HG02623 (cell line): ENCODE measurements around the gene CDKN2B-AS1.

Experiments used
- ATAC-seq: cut with Tn5 transposase; IDR thresholded peaks from one replicate; pipeline ENCODE4 v1.9.1; 2021; ENCODE audit warnings: moderate library complexity; ENCODE audit not compliant: unreplicated experiment

Gene CDKN2B-AS1

GRCh38 chr9:22005021-22005701, 10.6 kb downstream of the CDKN2B-AS1 start:
- no peak for ATAC-seq

- ATAC-seq = no peak
These were observed 11.4 kb downstream of the CDKN2B-AS1 start for GRCh38 chr9:22005702-22006606.

DNA sequence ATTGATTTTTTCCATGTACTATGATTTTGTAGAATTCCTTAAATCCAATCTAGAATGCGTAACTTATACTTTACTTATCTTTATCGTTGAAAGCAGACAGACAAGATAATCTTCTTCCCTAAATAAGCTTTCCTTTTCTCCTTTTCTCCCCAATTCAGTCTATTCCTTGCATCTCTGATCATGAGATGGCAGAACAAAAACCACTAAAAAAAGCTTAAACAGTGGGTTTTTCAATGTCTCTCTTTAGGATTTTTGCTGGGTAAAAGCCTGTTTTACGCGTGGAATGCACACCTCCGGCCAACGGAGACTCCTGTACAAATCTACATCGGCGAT, 13.8 kb downstream of the CDKN2B-AS1 start:
- ATAC-seq = no peak

- peak; percentile 93 for ATAC-seq
These were observed 14.3 kb downstream of the CDKN2B-AS1 start, which contains the start of gene CDKN2B for GRCh38 chr9:22008717-22009505. Gene CDKN2B (minus strand): TSS chr9:22009305. CDS start chr9:22008953, 352 bp downstream.

DNA sequence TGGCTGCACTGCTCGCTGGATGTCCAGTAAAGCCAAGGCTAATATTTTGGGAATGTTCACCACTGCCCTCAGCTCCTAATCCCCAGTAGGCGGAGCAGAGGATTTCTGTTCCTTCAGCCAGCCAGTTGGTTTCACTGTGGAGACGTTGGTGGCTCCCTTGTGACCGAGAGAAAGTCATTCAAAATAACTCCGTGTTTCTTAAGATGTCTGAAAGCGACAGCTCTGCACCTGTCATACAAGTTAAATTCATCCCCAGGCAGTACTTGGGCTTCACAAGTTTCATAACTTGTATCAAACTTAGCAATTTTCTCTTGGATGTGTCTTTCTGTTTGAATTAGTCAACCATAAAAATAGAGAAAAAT, 14.9 kb downstream of the CDKN2B-AS1 start:
- ATAC-seq = peak; percentile 39

DNA sequence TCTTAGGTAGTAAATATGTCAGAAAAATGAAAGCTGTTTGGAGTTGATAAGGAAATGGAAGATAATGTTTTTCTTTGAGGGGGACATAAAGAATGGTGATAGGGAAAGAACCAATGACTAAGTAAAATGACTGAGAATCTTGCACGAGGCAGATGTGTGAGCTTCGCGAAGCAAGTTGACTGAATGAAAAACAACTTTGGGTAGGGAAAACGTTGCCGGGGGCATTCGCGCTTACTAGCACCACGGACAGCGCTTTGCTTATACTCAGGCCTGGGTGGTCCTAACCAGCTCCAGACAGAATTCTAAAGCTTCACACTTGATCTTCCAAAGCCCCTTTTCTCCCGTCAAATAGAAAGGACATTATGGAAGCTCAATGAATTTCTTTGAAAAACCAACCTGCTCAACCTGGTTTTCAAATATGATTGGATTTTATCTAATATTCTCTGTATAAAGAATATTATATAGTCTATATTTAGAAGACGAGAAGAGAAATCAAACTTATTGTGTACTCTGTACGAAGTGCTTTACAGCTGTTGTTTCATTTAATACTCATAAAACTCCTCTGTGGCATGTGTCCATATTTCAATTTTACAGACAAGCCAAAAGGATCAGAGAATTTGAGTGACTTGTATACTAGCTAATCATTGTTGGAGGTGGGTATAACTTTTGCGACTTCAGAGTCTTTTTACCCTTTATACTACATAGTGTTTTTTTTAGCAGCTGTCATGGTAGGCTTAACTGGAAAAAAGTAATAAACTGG, 16.5 kb downstream of the CDKN2B-AS1 start:
- ATAC-seq = no peak

GRCh38 chr9:22022396-22022795, 27.8 kb downstream of the CDKN2B-AS1 start:
- no peak for ATAC-seq

GRCh38 chr9:22026696-22027095, 32.1 kb downstream of the CDKN2B-AS1 start:
- ATAC-seq = no peak

DNA sequence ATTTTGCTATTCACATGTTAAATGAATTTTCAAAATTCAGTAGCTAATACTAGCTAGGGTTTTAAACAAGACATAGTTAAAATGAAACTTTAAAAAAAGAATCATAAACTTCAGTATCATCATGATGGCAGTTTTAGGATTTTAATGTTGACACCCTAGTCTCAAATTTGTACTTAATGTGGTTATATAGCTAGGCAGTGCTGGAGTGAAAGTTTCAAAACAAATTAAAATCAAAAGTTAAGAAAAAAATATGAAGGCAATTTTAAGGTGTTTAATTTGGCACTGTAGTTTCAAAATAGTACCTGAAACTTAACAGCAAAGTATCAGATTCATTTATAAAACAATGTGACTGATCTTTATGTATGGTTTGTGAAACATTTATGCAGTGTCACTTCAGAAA, 33.8 kb downstream of the CDKN2B-AS1 start:
- ATAC-seq = no peak

DNA sequence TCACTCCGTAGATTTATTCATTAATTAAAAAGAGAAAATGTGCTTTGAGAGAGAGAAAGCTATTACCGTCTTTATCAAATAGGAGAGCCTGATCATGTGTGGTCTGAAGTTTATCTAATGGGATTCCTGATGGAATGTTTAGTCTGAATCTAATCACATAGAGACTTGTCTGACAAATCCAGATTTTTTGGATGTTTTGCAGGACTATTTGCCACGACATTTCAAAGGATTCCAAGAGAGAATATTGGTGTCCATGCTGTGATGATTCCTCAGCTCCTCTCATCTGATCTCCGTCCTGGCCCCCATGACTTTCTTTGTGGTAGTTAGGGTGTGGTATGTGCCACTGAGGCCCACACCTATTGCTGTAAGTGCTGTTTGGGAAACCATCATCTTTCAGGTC, 34.6 kb downstream of the CDKN2B-AS1 start:
- ATAC-seq = no peak

DNA sequence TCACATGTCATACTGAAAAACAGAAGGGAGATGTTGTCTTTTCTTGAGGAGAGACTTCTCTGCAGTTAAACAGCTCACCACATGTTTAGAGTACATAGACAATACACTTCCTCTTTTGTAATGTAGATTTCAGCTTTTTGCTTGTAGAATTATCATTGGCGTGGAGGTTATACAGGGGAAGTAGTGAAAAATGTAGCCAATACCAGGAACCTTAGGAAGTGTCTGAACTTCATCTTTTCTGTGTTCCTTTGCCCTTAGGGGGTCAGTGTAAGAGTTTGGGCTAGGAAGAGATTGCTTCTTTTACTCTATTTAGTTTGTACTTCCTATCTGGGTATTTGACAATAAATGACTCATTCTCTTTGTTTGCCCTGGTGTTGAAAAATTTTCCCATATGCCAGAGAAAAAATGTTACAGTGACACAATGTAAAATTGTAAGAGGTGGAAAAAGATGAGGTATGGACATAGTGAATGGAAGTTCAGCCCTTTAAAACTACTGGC, 35.6 kb downstream of the CDKN2B-AS1 start:
- ATAC-seq = peak; percentile 77

- no peak for ATAC-seq
These were observed 37.2 kb downstream of the CDKN2B-AS1 start for GRCh38 chr9:22031655-22032411.

DNA sequence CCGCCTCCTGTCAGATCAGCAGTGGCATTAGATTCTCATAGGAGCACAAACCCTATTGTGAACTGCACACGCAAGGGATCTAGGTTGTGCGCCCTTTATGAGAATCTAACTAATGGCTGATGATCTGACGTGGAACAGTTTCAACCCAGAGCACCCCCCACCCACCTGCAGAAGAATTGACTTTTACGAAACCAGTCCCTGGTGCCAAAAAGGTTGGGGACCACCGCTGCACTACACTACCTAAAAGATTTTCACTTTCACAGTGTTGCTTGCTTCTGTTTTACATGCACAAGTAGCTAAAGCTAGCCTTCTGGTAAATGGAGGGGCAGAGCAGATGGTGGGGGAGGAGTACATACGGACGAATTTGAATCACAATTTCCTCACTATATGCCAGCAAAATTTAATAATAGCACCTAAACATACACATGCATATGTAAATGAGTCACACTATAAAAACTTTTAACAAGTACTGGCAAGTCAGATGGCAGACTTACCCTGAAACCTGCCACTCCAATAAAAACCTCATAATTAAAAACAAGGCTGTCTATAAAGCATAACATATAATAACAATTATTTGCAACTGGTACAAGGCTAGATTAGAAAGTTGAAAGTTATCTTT, 38.5 kb downstream of the CDKN2B-AS1 start:
- no peak for ATAC-seq

GRCh38 chr9:22035591-22036011, 41.0 kb downstream of the CDKN2B-AS1 start:
- no peak for ATAC-seq

GRCh38 chr9:22036866-22037626, 42.5 kb downstream of the CDKN2B-AS1 start:
- no peak for ATAC-seq

DNA sequence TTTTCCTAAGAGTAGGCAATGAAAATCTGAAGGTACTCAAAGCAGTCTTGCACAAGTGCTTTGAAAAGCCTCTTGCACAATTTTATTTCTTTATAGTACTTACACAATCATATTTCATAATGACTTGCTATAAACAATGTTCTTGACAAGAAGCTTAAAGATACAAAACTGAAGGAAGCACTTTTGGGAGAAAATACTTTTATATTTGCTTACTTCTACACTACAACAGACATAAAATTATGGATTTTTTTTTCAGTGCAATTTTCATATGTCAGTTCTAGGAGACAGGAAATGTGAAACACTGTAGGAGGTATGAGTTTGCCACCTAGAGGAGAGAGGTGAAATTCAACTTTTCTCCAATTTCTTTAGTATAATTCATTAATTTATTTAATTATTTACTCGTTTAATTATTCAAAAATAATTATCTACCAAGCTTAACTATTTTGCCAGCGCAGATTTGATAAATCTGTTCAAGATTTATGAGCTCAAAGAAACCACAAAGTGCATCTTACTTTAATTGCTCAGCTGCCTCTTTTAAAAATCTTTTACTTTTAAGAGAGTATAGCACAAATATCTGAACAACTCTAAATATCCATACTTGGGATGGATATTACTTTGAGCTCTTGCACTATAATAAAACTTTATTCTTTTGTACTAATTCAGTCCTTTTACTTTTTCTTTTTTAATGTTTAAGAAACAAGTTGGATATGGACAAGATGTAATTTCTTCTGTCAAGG, 43.5 kb downstream of the CDKN2B-AS1 start:
- ATAC-seq = no peak

GRCh38 chr9:22039258-22039657, 44.7 kb downstream of the CDKN2B-AS1 start:
- ATAC-seq = no peak

- ATAC-seq = no peak
These were observed 46.2 kb downstream of the CDKN2B-AS1 start for GRCh38 chr9:22040760-22041159.
